ENCODE measurements around the gene NEGR1.

Gene NEGR1

DNA sequence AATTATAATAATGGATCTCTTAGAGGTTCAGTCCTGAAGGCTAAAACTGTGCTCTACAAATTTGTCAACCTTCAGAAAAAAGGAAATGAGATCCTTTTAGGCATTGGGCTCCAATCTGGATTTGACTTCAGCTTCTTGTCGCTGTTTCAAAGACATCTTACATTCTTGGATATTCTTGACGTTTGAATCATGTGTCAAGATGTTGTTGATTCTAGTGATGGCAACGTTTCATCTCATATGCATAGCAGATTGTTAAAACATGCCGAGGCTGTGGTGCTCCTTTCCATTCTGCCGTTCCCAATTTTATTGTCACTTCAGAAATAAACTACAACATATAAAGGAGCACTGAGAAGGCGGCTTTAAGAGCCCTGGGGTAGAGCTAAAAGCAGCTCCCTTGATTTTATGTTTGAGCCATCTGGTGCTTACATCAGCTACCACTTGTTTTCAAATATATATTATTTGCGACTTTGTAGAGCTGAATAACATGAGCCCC, 733.9 kb downstream of the NEGR1 start:
- Mint-ChIP-seq H3K27ac (no peak overlapping the region), H3K27me3 (no peaks in the 10 kb centered on the region), H3K36me3 (no peaks in the 10 kb centered on the region), H3K9me3 (no peaks in the 10 kb centered on the region), H3K4me1 (no peaks in the 10 kb centered on the region), H3K4me3 (no peak overlapping the region)

- H3K4me1 Mint-ChIP-seq: no peaks in the 10 kb centered on the region
- no peak overlapping the region for H3K4me3 Mint-ChIP-seq
- no peaks in the 10 kb centered on the region for H3K36me3 Mint-ChIP-seq
- no peaks in the 10 kb centered on the region for H3K27me3 Mint-ChIP-seq
- no peaks in the 10 kb centered on the region for H3K9me3 Mint-ChIP-seq
- H3K27ac Mint-ChIP-seq: no peak overlapping the region
Measured at GRCh38 chr1:71542155-71542554, 740.2 kb downstream of the NEGR1 start.

GRCh38 chr1:71533950-71534349, 748.4 kb downstream of the NEGR1 start:
- no peaks in the 10 kb centered on the region for H3K4me1 Mint-ChIP-seq
- no peaks in the 10 kb centered on the region for H3K36me3 Mint-ChIP-seq
- H3K27me3 Mint-ChIP-seq: no peaks in the 10 kb centered on the region

GRCh38 chr1:71532343-71532742, 750.0 kb downstream of the NEGR1 start:
- Mint-ChIP-seq H3K27ac (no peak overlapping the region), H3K9me3 (no peaks in the 10 kb centered on the region), H3K27me3 (no peaks in the 10 kb centered on the region), H3K4me1 (no peaks in the 10 kb centered on the region), H3K36me3 (no peaks in the 10 kb centered on the region), H3K4me3 (no peak overlapping the region)

More at GRCh38 chr1:71533950-71534349, 748.4 kb downstream of the NEGR1 start:
- Mint-ChIP-seq H3K9me3 (no peaks in the 10 kb centered on the region), H3K4me3 (no peak overlapping the region), H3K27ac (no peak overlapping the region)

DNA sequence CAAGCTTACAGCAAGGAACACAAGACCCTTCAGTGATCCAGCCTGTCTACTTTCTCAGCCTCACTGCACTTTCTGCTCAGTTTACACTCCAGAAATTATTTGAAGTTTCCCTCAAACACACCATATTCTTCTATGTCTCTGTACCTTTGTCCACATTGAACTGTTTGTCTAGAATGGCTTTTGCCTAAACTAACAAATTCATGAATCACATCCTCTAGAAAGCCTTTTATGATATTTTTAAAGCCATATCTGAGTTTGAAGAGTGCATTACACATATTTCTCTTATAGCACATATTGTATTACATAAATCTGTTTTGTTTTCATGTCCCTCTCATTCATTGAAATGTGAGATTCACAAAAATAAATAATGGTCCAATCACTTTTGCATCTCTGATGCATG, 755.5 kb downstream of the NEGR1 start:
- no peak overlapping the region for H3K27ac Mint-ChIP-seq
- peaks cover 7% of the 10 kb centered on the region for H3K9me3 Mint-ChIP-seq
- no peak overlapping the region for H3K4me3 Mint-ChIP-seq
- H3K36me3 Mint-ChIP-seq: no peaks in the 10 kb centered on the region
- H3K4me1 Mint-ChIP-seq: no peaks in the 10 kb centered on the region
- H3K27me3 Mint-ChIP-seq: no peaks in the 10 kb centered on the region

GRCh38 chr1:71522721-71523120, 759.6 kb downstream of the NEGR1 start:
- Mint-ChIP-seq H3K4me3 (no peak overlapping the region), H3K27ac (no peak overlapping the region), H3K36me3 (no peaks in the 10 kb centered on the region)

DNA sequence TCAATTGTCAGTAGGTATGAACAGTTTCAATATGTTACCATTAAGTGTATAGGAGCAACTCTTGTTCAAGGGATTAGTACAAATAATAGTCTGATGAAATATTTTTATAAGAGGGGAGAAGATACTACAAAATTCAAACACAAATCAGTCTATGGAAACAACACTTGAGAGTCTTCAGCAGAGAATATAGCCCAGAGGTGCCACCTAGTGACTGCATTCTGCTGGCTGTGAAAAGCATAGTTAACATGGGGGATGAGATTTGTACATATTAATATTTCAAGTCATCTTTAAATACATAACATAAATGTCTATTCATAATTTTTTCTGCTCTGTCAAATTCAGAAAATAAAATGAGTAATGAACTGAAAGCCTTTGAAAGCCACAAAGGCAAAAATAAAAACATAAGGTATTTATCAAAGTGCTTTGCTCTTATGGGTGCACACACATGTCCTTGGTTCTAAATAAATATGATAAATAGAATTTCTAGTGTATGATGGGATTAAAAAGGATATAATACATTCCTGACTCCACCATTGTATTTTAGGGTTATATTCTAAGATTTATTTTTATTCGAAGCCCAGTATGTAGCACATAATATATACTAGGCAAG, 760.6 kb downstream of the NEGR1 start:
- Mint-ChIP-seq H3K4me3 (no peak overlapping the region), H3K27me3 (no peaks in the 10 kb centered on the region), H3K27ac (no peak overlapping the region), H3K9me3 (peaks cover 11% of the 10 kb centered on the region), H3K36me3 (no peaks in the 10 kb centered on the region), H3K4me1 (no peaks in the 10 kb centered on the region)

More at GRCh38 chr1:71522721-71523120, 759.6 kb downstream of the NEGR1 start:
- Mint-ChIP-seq H3K27me3 (no peaks in the 10 kb centered on the region), H3K9me3 (peaks cover 11% of the 10 kb centered on the region), H3K4me1 (no peaks in the 10 kb centered on the region)

GRCh38 chr1:71511505-71511904, 770.8 kb downstream of the NEGR1 start:
- Mint-ChIP-seq H3K36me3 (no peaks in the 10 kb centered on the region), H3K9me3 (peaks cover 10% of the 10 kb centered on the region), H3K27ac (no peak overlapping the region), H3K27me3 (no peaks in the 10 kb centered on the region), H3K4me3 (no peak overlapping the region), H3K4me1 (no peaks in the 10 kb centered on the region)

GRCh38 chr1:71510725-71511124, 771.6 kb downstream of the NEGR1 start:
- Mint-ChIP-seq H3K4me3 (no peak overlapping the region), H3K9me3 (peaks cover 10% of the 10 kb centered on the region), H3K4me1 (no peaks in the 10 kb centered on the region), H3K27ac (no peak overlapping the region), H3K27me3 (no peaks in the 10 kb centered on the region), H3K36me3 (no peaks in the 10 kb centered on the region)

- Mint-ChIP-seq H3K36me3 (peaks cover 1% of the 10 kb centered on the region), H3K4me3 (no peak overlapping the region), H3K27me3 (no peaks in the 10 kb centered on the region), H3K4me1 (no peaks in the 10 kb centered on the region), H3K9me3 (peaks cover 10% of the 10 kb centered on the region), H3K27ac (no peak overlapping the region)
Measured at GRCh38 chr1:71509051-71509595, 773.2 kb downstream of the NEGR1 start.

GRCh38 chr1:71502006-71502405, 780.3 kb downstream of the NEGR1 start:
- H3K27ac Mint-ChIP-seq: no peak overlapping the region
- peaks cover 4% of the 10 kb centered on the region for H3K9me3 Mint-ChIP-seq
- H3K4me3 Mint-ChIP-seq: no peak overlapping the region
- H3K27me3 Mint-ChIP-seq: no peaks in the 10 kb centered on the region
- no peaks in the 10 kb centered on the region for H3K4me1 Mint-ChIP-seq
- H3K36me3 Mint-ChIP-seq: peaks cover 2% of the 10 kb centered on the region

DNA sequence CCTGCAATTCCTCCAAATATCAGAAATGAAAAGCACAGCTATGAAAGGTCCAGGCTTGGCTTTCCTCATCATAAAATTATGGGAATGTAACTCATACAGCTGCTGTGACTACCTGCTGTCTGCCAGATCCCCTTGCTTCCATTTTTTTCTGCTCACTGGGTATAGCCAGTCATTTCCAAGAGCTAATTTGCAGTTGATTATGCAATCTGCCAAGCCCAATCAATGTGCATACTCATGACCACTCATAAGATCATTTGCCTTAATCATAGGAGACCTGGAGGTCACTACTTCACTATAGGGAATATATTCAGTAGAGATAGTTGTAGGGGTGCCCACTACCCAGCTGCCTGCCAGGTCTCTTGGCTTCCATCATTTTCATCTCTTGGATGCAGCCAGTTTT, 783.8 kb downstream of the NEGR1 start:
- no peaks in the 10 kb centered on the region for H3K36me3 Mint-ChIP-seq

DNA sequence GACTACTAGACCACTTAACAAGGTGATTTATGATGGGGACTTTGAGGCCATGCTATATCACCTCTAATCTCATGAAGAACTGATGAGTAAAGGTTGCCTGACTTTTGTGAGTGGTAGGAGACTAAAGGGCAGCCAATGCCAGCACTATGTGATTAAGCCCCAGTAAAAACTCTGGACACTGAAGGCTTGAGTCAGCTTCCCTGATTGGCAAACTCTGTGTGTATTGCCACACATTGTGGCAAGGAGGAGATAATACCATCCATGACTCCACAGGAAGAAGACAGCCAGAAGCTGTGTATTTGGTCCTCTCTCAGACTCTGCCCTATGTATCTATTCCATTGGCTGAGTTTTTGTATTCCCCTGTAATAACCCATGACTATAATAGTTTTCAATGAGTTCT, 788.2 kb downstream of the NEGR1 start:
- H3K4me3 Mint-ChIP-seq: no peak overlapping the region
- H3K9me3 Mint-ChIP-seq: peaks cover 7% of the 10 kb centered on the region
- no peaks in the 10 kb centered on the region for H3K36me3 Mint-ChIP-seq
- no peak overlapping the region for H3K27ac Mint-ChIP-seq
- H3K27me3 Mint-ChIP-seq: no peaks in the 10 kb centered on the region
- no peaks in the 10 kb centered on the region for H3K4me1 Mint-ChIP-seq

More for the DNA sequence above, 783.8 kb downstream of the NEGR1 start:
- Mint-ChIP-seq H3K27me3 (no peaks in the 10 kb centered on the region), H3K9me3 (no peaks in the 10 kb centered on the region), H3K4me1 (no peaks in the 10 kb centered on the region), H3K4me3 (no peak overlapping the region), H3K27ac (no peak overlapping the region)

DNA sequence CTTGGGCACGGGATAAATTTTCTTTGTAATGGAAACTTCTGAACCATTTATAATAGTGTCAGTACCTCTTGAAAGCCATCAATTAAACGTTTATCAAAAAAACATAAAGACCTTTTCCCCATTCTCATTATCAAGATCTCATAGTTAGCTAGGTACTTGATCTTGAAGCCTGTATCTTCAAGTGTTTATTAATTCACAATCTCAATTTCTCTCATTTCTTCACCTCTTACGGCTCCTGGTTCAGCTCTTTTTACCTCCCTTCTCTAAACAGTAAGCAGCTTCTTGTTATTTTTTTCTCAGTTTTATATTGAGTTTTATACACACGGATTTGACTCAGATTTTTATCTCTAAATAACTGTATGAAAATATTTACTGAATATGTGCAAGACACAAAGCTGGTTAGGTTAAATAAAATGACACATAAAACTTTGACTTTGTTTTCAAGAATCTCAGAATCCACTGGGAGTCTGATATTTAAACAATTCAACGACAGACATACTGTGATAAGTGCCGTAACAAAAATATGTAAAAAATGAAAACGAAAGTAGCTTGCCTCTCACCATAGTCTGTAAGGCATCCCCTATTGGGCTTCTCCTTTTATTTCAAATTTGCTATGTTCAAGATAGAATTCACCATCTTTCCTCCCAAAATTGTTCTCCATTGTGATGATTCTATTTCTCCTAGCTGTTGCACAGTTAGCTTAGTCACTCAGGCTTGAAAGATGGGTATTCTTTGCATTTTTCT, 789.9 kb downstream of the NEGR1 start:
- no peak overlapping the region for H3K4me3 Mint-ChIP-seq
- no peak overlapping the region for H3K27ac Mint-ChIP-seq
- no peaks in the 10 kb centered on the region for H3K27me3 Mint-ChIP-seq
- peaks cover 7% of the 10 kb centered on the region for H3K9me3 Mint-ChIP-seq
- H3K4me1 Mint-ChIP-seq: no peaks in the 10 kb centered on the region
- no peaks in the 10 kb centered on the region for H3K36me3 Mint-ChIP-seq

- H3K36me3 Mint-ChIP-seq: no peaks in the 10 kb centered on the region
- peaks cover 7% of the 10 kb centered on the region for H3K9me3 Mint-ChIP-seq
- no peak overlapping the region for H3K4me3 Mint-ChIP-seq
- no peaks in the 10 kb centered on the region for H3K27me3 Mint-ChIP-seq
- no peaks in the 10 kb centered on the region for H3K4me1 Mint-ChIP-seq
- no peak overlapping the region for H3K27ac Mint-ChIP-seq
Measured at GRCh38 chr1:71490432-71490831, 791.9 kb downstream of the NEGR1 start.

DNA sequence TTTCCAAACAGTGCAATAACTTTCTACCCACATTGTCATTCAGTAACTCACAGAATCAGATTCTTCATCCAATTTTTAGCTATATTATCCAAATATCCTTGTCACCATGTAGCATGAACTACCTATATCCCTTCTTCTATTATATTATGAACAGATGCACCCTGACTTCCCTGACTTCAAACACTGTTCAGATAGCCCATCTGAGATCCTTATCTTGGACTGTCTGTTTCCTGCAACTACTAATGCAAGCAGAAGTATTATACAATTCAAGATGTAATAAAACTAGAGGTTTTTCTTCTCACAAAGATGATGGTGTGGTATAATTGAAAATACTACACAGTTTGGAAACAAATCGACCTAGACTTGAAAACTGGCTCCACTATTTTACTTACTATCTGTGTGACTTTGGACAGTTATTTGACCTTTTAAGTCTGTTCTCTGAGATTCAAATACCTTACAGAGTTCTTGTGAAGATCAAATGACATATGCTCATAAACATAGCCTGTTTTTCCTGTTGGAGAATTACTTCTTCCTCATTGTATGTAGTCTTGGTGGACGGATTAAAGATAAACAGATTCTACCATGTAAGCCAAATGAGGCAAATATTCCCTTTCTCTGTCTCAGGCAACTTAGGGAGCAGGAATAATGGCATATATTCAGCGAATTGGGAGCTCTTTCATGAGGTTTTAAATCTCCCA, 793.6 kb downstream of the NEGR1 start:
- Mint-ChIP-seq H3K27me3 (no peaks in the 10 kb centered on the region), H3K27ac (no peak overlapping the region), H3K4me1 (no peaks in the 10 kb centered on the region), H3K4me3 (no peak overlapping the region), H3K9me3 (peaks cover 7% of the 10 kb centered on the region), H3K36me3 (no peaks in the 10 kb centered on the region)
